KOPT-K1 (cell line): ENCODE data around the gene SPECC1.
"Not testable (repeated sequence)": the region's sequence is repeated elsewhere in the genome, so short reads cannot be mapped to it uniquely, and the experiment has no call there.

Experiments
- H3K27ac ChIP-seq: fragments of 200-600 bp; sonication (generic); 2 replicates; pipeline ENCODE4 v1.5.1; 2016; ENCODE audit warnings: antibody characterized with exemption, mild to moderate bottlenecking, low read depth, low read length; ENCODE audit not compliant: poor library complexity, severe bottlenecking
- H3K36me3 ChIP-seq: fragments of 200-600 bp; sonication (generic); 2 replicates; pipeline ENCODE4 v1.5.1; 2017; ENCODE audit warnings: antibody characterized with exemption, mild to moderate bottlenecking, low read length, moderate library complexity; ENCODE audit not compliant: insufficient read depth
- H3K9me3 ChIP-seq: fragments of 200-600 bp; sonication (generic); 2 replicates; pipeline ENCODE4 v1.5.1; 2017; ENCODE audit warnings: antibody characterized with exemption, low read length, mild to moderate bottlenecking; ENCODE audit not compliant: insufficient read depth, poor library complexity, severe bottlenecking

SPECC1 gene

GRCh38 chr17:20037286-20037685, 28.1 kb downstream of the SPECC1 start:
- not testable (repeated sequence) for H3K9me3 ChIP-seq, H3K36me3 ChIP-seq, H3K27ac ChIP-seq

- Histone ChIP-seq H3K36me3 (no peaks in the 10 kb centered on the region), H3K9me3 (no peaks in the 10 kb centered on the region), H3K27ac (no peak overlapping the region)
Measured at GRCh38 chr17:20039037-20039436, 29.9 kb downstream of the SPECC1 start.

DNA sequence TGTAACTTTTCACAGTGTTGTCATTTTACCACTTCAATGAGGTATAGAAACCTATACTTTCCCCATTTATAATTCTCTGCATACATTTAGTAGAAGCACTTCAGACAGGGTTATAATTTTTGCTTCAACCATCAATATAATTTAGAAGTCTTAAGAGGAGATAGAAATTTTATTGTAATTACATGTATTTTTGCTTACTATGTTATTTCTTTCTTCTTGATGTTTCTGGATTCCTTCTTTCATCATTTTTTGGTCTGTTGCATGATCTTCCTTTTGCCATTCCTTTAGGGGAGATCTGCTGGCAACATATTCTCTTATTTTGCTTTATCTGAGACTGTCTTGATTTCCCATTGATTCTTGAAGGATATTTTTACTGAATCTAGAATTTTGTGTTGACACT, 31.1 kb downstream of the SPECC1 start:
- H3K36me3 ChIP-seq, result no peaks in the 10 kb centered on the region
- no peaks in the 10 kb centered on the region for H3K9me3 ChIP-seq
- no peak overlapping the region for H3K27ac ChIP-seq

DNA sequence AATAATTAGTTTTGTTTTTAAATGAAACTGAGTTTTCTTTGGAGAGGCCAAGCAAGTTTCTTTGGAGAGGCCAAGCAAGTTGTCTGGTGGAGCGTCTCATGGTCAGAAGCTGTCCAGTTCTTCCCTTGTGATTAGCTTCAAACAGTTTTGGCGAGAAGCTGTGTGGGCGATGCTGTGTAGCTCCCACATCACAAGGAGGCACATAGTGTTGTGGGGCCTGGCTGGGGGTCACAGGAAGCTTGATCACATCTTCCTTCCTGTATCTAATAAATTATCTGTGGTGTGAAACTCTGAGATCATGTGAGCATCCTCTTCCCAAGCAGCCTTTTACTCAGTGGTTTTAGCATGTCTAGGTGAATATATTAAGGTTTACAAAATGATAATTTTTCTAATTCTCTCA, 33.9 kb downstream of the SPECC1 start:
- Histone ChIP-seq H3K36me3 (no peaks in the 10 kb centered on the region), H3K27ac (no peak overlapping the region), H3K9me3 (no peaks in the 10 kb centered on the region)

DNA sequence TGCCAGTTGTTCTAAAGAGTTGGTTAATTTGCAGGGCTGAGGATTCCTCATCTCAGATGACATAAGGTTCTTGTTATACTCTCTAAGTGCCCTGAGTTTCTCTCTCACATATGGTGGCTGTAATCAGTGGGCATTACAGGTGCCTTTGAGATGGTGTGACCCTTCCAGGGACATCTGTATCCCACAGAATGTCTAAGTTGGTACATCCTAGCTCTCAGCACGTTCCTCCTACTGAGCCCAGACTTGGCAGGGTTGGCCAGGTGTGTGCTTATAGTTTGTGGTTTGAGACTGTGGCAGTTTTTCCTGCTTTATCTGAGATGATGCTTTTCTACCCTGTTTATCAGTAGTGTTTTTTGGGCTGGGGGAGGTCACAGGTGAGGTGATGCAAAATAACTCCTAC, 36.3 kb downstream of the SPECC1 start:
- Histone ChIP-seq H3K36me3 (no peaks in the 10 kb centered on the region), H3K27ac (no peak overlapping the region), H3K9me3 (no peaks in the 10 kb centered on the region)

DNA sequence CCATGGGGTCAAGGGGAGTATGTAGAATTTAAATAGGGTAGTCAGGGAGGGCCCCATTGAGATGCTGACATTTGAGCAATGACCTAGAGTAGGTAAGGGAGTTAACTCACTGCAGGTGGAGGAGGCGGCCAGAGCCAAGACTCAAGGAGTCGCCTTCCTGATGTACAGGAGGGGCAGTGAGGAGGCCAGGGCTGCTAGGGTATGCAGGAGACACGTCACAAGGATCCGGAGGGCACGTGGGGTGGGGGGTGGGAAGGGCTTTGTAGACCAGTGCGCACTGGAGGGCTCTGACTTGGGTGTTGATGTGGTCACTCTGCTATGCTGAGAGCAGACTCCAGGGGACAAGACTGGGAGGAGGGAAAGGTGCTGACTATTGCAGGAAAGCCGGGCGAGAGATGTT, 37.5 kb downstream of the SPECC1 start:
- no peak overlapping the region for H3K27ac ChIP-seq
- no peaks in the 10 kb centered on the region for H3K36me3 ChIP-seq
- H3K9me3 ChIP-seq, result no peaks in the 10 kb centered on the region

- Histone ChIP-seq H3K36me3 (no peaks in the 10 kb centered on the region), H3K9me3 (peaks cover 7% of the 10 kb centered on the region), H3K27ac (no peak overlapping the region)
Measured at GRCh38 chr17:20051624-20052023, 42.5 kb downstream of the SPECC1 start.

DNA sequence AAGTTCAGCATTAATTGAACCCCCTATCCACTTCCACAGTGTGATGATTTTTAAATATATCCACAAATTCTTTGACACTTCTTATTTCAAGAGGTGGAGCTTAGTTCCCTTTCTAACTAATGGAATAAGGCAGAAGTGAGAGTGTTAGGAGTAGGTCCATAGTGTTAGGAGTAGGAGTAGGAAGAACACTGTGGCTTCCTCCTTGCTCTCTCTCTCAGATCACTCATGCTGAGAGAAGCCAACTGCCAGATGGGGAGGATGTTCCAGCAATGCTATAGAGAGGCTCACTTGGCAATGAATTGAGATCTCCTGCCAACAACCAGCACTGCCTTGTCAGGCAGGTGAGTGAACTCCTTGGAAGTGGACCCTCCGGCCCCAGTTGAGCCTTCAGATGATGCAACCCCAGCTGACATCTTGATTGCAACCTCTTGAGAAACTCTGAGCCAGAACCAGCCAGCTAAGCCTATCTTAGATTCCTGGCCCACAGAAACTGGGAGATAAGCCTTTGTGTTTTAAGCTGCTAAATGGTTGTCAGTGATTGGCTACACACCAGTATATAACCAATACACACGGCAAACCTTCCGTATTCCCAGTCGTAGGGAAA, 44.3 kb downstream of the SPECC1 start:
- no peak overlapping the region for H3K27ac ChIP-seq
- no peaks in the 10 kb centered on the region for H3K36me3 ChIP-seq

GRCh38 chr17:20059728-20060188, 50.6 kb downstream of the SPECC1 start:
- Histone ChIP-seq H3K27ac (no peak overlapping the region), H3K36me3 (no peaks in the 10 kb centered on the region), H3K9me3 (no peaks in the 10 kb centered on the region)

More for the DNA sequence above, 44.3 kb downstream of the SPECC1 start:
- H3K9me3 ChIP-seq, result peaks cover 7% of the 10 kb centered on the region

DNA sequence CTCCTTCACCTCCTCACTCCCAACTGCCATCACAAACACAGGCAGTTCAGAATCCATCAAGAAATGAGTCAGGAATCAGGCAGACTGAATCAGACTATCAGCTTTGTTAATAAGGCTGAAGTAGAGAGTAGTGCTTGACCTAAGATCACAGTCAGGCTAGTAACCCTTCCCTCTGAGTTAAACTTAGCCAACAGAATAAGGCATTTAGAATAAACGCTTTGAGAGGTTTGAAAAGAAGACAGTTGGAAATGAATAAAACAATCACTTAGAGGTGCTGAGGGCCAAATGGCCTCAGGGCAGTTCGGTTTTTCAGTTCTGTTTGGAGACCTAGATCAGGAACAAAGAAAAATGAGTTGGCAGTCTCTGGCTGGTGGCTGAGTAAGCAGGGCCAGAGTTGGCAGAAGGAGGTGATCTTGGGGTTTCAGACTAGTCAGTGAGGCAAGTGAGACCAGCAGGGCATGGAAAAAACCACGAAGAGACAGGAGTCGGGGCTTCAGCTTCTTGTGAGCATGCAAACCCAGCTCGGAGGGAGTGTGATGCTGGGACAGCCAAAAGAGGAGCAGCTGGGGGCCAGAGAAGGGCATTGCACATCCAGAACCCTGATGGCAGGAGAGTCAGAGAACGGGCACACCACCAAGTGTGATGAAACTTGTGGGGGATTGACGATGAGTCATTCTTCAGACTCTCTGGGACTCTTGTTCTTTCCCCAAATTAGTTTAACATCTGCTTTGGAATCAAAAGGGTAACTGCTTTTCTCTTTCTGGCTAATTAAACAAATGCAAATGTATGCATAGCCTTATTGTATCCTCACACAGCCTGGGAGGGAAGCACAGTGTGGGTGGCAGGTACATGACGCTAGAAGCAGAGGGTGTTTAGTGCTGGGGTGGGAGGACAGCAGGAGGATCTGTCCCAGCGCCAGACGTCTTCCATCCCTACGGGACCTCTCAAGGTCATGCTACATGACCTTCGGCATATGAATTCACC, 54.8 kb downstream of the SPECC1 start:
- Histone ChIP-seq H3K36me3 (no peaks in the 10 kb centered on the region), H3K9me3 (no peaks in the 10 kb centered on the region), H3K27ac (no peak overlapping the region)

GRCh38 chr17:20066253-20066652, 57.1 kb downstream of the SPECC1 start:
- H3K27ac ChIP-seq, result no peak overlapping the region
- no peaks in the 10 kb centered on the region for H3K36me3 ChIP-seq
- no peaks in the 10 kb centered on the region for H3K9me3 ChIP-seq

- Histone ChIP-seq H3K36me3 (no peaks in the 10 kb centered on the region), H3K27ac (no peak overlapping the region), H3K9me3 (no peaks in the 10 kb centered on the region)
Measured at GRCh38 chr17:20067711-20068110, 58.6 kb downstream of the SPECC1 start.

GRCh38 chr17:20068445-20068844, 59.3 kb downstream of the SPECC1 start:
- H3K9me3 ChIP-seq, result no peaks in the 10 kb centered on the region
- no peaks in the 10 kb centered on the region for H3K36me3 ChIP-seq
- H3K27ac ChIP-seq, result no peak overlapping the region

DNA sequence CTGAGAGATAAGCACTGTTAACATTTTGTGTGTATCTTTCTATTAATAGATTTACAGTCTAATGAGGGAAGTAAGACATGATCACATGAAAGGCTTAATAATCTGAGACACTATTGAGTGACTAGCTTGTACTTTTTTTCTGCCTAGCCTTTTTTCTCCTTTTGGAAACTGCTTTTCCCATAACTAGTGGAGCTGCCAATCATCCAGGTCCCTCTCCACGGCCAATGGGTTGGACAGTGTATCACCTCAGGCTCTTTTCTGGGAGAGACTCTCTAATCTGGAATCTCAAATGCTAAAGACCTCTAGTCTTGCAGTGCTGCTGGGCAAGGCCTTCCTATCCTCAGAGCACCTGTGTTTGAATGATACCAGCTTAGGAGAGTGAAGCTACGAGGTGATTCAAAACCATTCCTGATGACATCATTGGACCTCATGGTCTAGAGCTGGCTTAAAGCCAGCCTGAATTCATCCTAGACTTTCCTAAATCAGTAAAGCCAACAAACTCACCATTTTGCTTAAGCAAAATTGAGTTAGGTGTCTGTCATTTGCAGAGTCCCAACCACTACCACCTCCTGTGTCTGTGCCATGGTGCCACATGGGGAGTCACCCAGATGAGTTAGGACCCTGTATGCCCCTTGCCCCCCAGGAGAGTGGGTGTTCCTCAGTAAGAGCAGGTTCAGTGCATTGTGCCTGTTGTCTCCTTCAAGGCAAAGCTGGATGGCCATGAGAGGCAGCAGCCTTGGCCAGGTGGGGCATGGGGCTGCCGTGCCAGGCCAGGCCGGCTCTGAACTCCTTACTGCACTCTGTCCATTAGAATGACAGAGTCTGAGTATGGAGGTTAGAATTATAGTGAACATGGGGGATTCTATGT, 62.9 kb downstream of the SPECC1 start:
- Histone ChIP-seq H3K36me3 (no peaks in the 10 kb centered on the region), H3K27ac (no peak overlapping the region), H3K9me3 (no peaks in the 10 kb centered on the region)

DNA sequence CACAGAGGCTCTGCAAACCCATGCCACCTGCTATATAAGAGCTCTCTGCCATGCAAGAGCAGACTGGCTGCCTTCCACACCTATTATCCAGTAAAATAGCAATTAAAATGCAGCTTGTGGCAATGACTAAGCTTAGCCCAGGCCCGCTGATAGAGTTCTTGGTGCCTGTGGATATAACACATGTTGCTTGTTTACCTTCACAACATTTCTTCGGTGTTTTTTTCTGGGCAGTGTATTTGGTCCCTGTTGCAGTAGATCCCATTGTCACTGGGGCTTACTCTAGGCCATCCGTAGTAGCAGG, 63.5 kb downstream of the SPECC1 start:
- Histone ChIP-seq H3K27ac (no peak overlapping the region), H3K9me3 (no peaks in the 10 kb centered on the region), H3K36me3 (no peaks in the 10 kb centered on the region)
